Lung (tissue), 12 donors: ENCODE results near the gene SLC25A13. TPM values are rescaled to one million over a fixed set of nuclear protein-coding genes. Genes with fewer than 3 reads are reported as not detected.

ENCODE experiments used
- ATAC-seq: fragments of 200-7000 bp; cut with Tn5 transposase; one replicate; pipeline ENCODE4 v1.9.1; 2020; ENCODE audit warnings: moderate number of reproducible peaks; ENCODE audit not compliant: insufficient read depth, low FRiP score
- DNase-seq, 3 donors: peaks; one replicate each; pipeline ENCODE4 v3.0.0-alpha.2; 2013 to 2017
- H3K27ac ChIP-seq, 2 donors: one replicate each; pipeline ENCODE4 v1.5.1; 2013; ENCODE audit warnings: mild to moderate bottlenecking in 2 of 2, moderate library complexity in 2 of 2, control low read depth in 1 of 2, inconsistent platforms in 1 of 2, low read depth in 1 of 2, low read length in 1 of 2
- H3K27me3 ChIP-seq, 3 donors: one replicate each; pipeline ENCODE4 v1.5.1; 2013; ENCODE audit warnings: low read length in 2 of 3; ENCODE audit not compliant: control insufficient read depth in 3 of 3, insufficient read depth in 3 of 3
- H3K36me3 ChIP-seq, 4 donors: one replicate each; pipeline ENCODE4 v1.5.1; 2013; ENCODE audit warnings: low read length in 4 of 4, mild to moderate bottlenecking in 1 of 4, moderate library complexity in 1 of 4; ENCODE audit not compliant: control insufficient read depth in 4 of 4, insufficient read depth in 4 of 4
- H3K4me1 ChIP-seq, 5 donors: one replicate each; pipeline ENCODE4 v1.5.1; 2013; ENCODE audit warnings: low read length in 5 of 5, mild to moderate bottlenecking in 2 of 5, moderate library complexity in 1 of 5; ENCODE audit not compliant: control insufficient read depth in 5 of 5, insufficient read depth in 5 of 5
- H3K4me3 ChIP-seq: one replicate; pipeline ENCODE4 v1.5.1; 2013; ENCODE audit warnings: mild to moderate bottlenecking, control low read depth, moderate library complexity
- H3K9ac ChIP-seq, 2 donors: one replicate each; pipeline ENCODE4 v1.5.1; 2013; ENCODE audit warnings: low read length in 2 of 2, control low read depth in 1 of 2; ENCODE audit not compliant: insufficient read depth in 1 of 2
- H3K9me3 ChIP-seq, 4 donors: one replicate each; pipeline ENCODE4 v1.5.1; 2013; ENCODE audit warnings: low read length in 3 of 4, mild to moderate bottlenecking in 1 of 4, moderate library complexity in 1 of 4; ENCODE audit not compliant: control insufficient read depth in 4 of 4, insufficient read depth in 3 of 4
- CTCF ChIP-seq: IDR thresholded peaks from 2 replicates; pipeline ENCODE4 v1.5.1; 2012; ENCODE audit warnings: mild to moderate bottlenecking; ENCODE audit errors: control extremely low read depth, extremely low read depth
- WGBS, 2 donors: extraction: QIAGEN DNeasy Blood & Tissue Kit; methylation state at CpG; one replicate each; pipeline ENCODE4 v1.1.7; 2013; 5-methylcytosine and 5-hydroxymethylcytosine counted together
- polyA plus RNA-seq, 2 donors: library from polyadenylated mRNA; stranded (reverse); fragments of 200-250 nt; gene quantifications; one replicate each; pipeline ENCODE4 v1.2.1, GENCODE V29; 2013
- total RNA-seq, 2 donors: library from RNA; depleted of rRNA in 1 of 2; stranded (reverse); fragments of >200 nt in 1 of 2; gene quantifications; one replicate each; pipeline ENCODE4 v1.2.1, GENCODE V29; 2014 to 2021
- donor health status: control.
- donor health status: control.
- donor health status: Bipolar disorder and iron deficiency.
- donor health status: healthy.
- donor health status: DM: yes; HTN: yes; CAD: no.

Gene SLC25A13
- total and polyA plus RNA-seq, 4 donors = 7.8 to 40.8 (median 19.6) TPM

- no peak overlapping the region for H3K27ac ChIP-seq
- TF ChIP-seq CTCF = no peak
- H3K36me3 ChIP-seq = peaks cover 0 to 26% (median 14%) of the 10 kb centered on the region in 4 donors
- H3K9ac ChIP-seq = no peak overlapping the region
- no peaks in the 10 kb centered on the region for H3K9me3 ChIP-seq
- H3K27me3 ChIP-seq = no peaks in the 10 kb centered on the region
- 88 to 91% methylated on average over 3 of the region's 3 CpGs for WGBS, 2 donors
- ATAC-seq (no peak), DNase-seq (no peak)
- H3K4me1 ChIP-seq = peaks cover 0 to 3% (median 0%) of the 10 kb centered on the region in 5 donors
- H3K4me3 ChIP-seq = no peak overlapping the region
These were observed 142.6 kb downstream of the SLC25A13 start for GRCh38 chr7:96179341-96179740.

GRCh38 chr7:96178581-96178980 is 143.3 kb downstream of the SLC25A13 start:
- peaks cover 0 to 3% (median 0%) of the 10 kb centered on the region in 5 donors for H3K4me1 ChIP-seq
- H3K27me3 ChIP-seq = no peaks in the 10 kb centered on the region
- no peak for TF ChIP-seq CTCF
- DNase-seq (no peak), ATAC-seq (no peak)
- no peak overlapping the region for H3K4me3 ChIP-seq
- WGBS, 2 donors = 91% methylated on average over 2 of the region's 2 CpGs
- peaks cover 0 to 23% (median 11%) of the 10 kb centered on the region in 4 donors for H3K36me3 ChIP-seq
- no peak overlapping the region for H3K9ac ChIP-seq
- no peak overlapping the region for H3K27ac ChIP-seq
- H3K9me3 ChIP-seq = no peaks in the 10 kb centered on the region

- Histone ChIP-seq H3K27me3 (no peaks in the 10 kb centered on the region), H3K27ac (no peak overlapping the region), H3K4me1 (peaks cover 0 to 3% (median 0%) of the 10 kb centered on the region in 5 donors), H3K36me3 (peaks cover 0 to 18% (median 4%) of the 10 kb centered on the region in 4 donors), H3K4me3 (no peak overlapping the region), H3K9ac (no peak overlapping the region), H3K9me3 (no peaks in the 10 kb centered on the region)
- no peak for ATAC-seq
- WGBS, 2 donors = 95 to 97% methylated on average over 3 of the region's 3 CpGs
- DNase-seq = no peak
- TF ChIP-seq CTCF = no peak
These were observed 144.5 kb downstream of the SLC25A13 start for GRCh38 chr7:96177353-96177752.

GRCh38 chr7:96174812-96175211 is 147.1 kb downstream of the SLC25A13 start:
- Histone ChIP-seq H3K9me3 (no peaks in the 10 kb centered on the region), H3K27ac (no peak overlapping the region), H3K4me3 (no peak overlapping the region), H3K4me1 (peaks cover 0 to 3% (median 0%) of the 10 kb centered on the region in 5 donors), H3K9ac (no peak overlapping the region), H3K36me3 (peaks cover 5 to 15% (median 7%) of the 10 kb centered on the region in 4 donors), H3K27me3 (no peaks in the 10 kb centered on the region)
- TF ChIP-seq CTCF = no peak
- DNase-seq (no peak), ATAC-seq (no peak)
- 88 to 95% methylated on average over 4 of the region's 4 CpGs for WGBS, 2 donors
